HEK293 (cell line): ENCODE results near the gene PPY.
A peak's percentile ranks its signal among the peaks of the same experiment; 100 is the strongest.

Experiments used
- GLI2 ChIP-seq: fragments of 450-650 bp; formaldehyde crosslinking; IDR thresholded peaks from 2 replicates; pipeline ENCODE4; 2017; ENCODE audit warnings: missing biosample characterization, missing genetic modification characterization, low read depth, borderline replicate concordance
- GLI4 ChIP-seq: fragments of 450-650 bp; formaldehyde crosslinking; IDR thresholded peaks from 2 replicates; pipeline ENCODE4 v1.5.1; 2016; ENCODE audit warnings: missing biosample characterization, missing genetic modification characterization
- GLIS2 ChIP-seq: fragments of 450-650 bp; formaldehyde crosslinking; IDR thresholded peaks from 2 replicates; pipeline ENCODE4 v1.5.1; 2016; ENCODE audit warnings: missing biosample characterization, missing genetic modification characterization
- KLF1 ChIP-seq: fragments of 450-650 bp; formaldehyde crosslinking; IDR thresholded peaks from 2 replicates; pipeline ENCODE4 v1.5.1; 2016; ENCODE audit warnings: missing biosample characterization, missing genetic modification characterization
- KLF9 ChIP-seq: fragments of 450-650 bp; formaldehyde crosslinking; IDR thresholded peaks from 2 replicates; pipeline ENCODE4 v1.5.1; 2016; ENCODE audit warnings: missing biosample characterization, missing genetic modification characterization, low read depth
- PATZ1 ChIP-seq: fragments of 450-650 bp; formaldehyde crosslinking; IDR thresholded peaks from 2 replicates; pipeline ENCODE4 v1.5.1; 2016; ENCODE audit warnings: missing biosample characterization, missing genetic modification characterization
- REPIN1 ChIP-seq: fragments of 450-650 bp; formaldehyde crosslinking; IDR thresholded peaks from 2 replicates; pipeline ENCODE4 v1.5.1; 2017; ENCODE audit warnings: missing biosample characterization, missing genetic modification characterization, low read depth
- SP2 ChIP-seq: fragments of 450-650 bp; formaldehyde crosslinking; IDR thresholded peaks from 2 replicates; pipeline ENCODE4 v1.5.1; 2016; ENCODE audit warnings: missing biosample characterization, missing genetic modification characterization
- ZBTB1 ChIP-seq: fragments of 450-650 bp; formaldehyde crosslinking; IDR thresholded peaks from 2 replicates; pipeline ENCODE4 v1.5.1; 2016; ENCODE audit warnings: missing biosample characterization, missing genetic modification characterization
- ZBTB10 ChIP-seq: fragments of 450-650 bp; formaldehyde crosslinking; IDR thresholded peaks from 2 replicates; pipeline ENCODE4 v1.5.1; 2016; ENCODE audit warnings: missing biosample characterization, missing genetic modification characterization
- ZBTB17 ChIP-seq: fragments of 450-650 bp; formaldehyde crosslinking; IDR thresholded peaks from 2 replicates; pipeline ENCODE4 v1.5.1; 2016; ENCODE audit warnings: missing biosample characterization, missing genetic modification characterization
- ZBTB20 ChIP-seq: fragments of 450-650 bp; formaldehyde crosslinking; IDR thresholded peaks from 2 replicates; pipeline ENCODE4 v1.5.1; 2016; ENCODE audit warnings: missing biosample characterization, missing genetic modification characterization
- ZBTB26 ChIP-seq: fragments of 450-650 bp; formaldehyde crosslinking; optimal IDR thresholded peaks from 2 replicates; pipeline ENCODE3; 2016; ENCODE audit warnings: missing biosample characterization, mild to moderate bottlenecking, missing genetic modification characterization
- ZBTB44 ChIP-seq: fragments of 450-650 bp; IDR thresholded peaks from 2 replicates; pipeline ENCODE4 v1.5.1; 2018; ENCODE audit warnings: missing biosample characterization, mild to moderate bottlenecking, missing genetic modification characterization
- ZFP69B ChIP-seq: fragments of 450-650 bp; formaldehyde crosslinking; IDR thresholded peaks from 2 replicates; pipeline ENCODE4 v1.5.1; 2016; ENCODE audit warnings: missing biosample characterization, missing genetic modification characterization
- ZNF112 ChIP-seq: fragments of 450-650 bp; formaldehyde crosslinking; IDR thresholded peaks from 2 replicates; pipeline ENCODE4 v1.5.0; 2017; ENCODE audit warnings: missing biosample characterization, missing genetic modification characterization
- ZNF140 ChIP-seq: fragments of 450-650 bp; formaldehyde crosslinking; IDR thresholded peaks from 2 replicates; pipeline ENCODE4 v1.5.1; 2016; ENCODE audit warnings: missing biosample characterization, missing genetic modification characterization
- ZNF169 ChIP-seq: fragments of 450-650 bp; formaldehyde crosslinking; IDR thresholded peaks from 2 replicates; pipeline ENCODE4 v1.5.1; 2016; ENCODE audit warnings: missing biosample characterization, missing genetic modification characterization
- ZNF214 ChIP-seq: fragments of 450-650 bp; formaldehyde crosslinking; IDR thresholded peaks from 2 replicates; pipeline ENCODE4 v1.5.1; 2017; ENCODE audit warnings: missing biosample characterization, mild to moderate bottlenecking, missing genetic modification characterization, borderline replicate concordance
- ZNF350 ChIP-seq: fragments of 450-650 bp; formaldehyde crosslinking; IDR thresholded peaks from 2 replicates; pipeline ENCODE4 v1.5.0; 2017; ENCODE audit warnings: missing biosample characterization, mild to moderate bottlenecking, missing genetic modification characterization
- ZNF433 ChIP-seq: fragments of 450-650 bp; formaldehyde crosslinking; IDR thresholded peaks from 2 replicates; pipeline ENCODE4 v1.5.1; 2016; ENCODE audit warnings: missing biosample characterization, missing genetic modification characterization, low read depth
- ZNF544 ChIP-seq: fragments of 450-650 bp; formaldehyde crosslinking; IDR thresholded peaks from 2 replicates; pipeline ENCODE4 v1.5.0; 2017; ENCODE audit warnings: missing biosample characterization, missing genetic modification characterization
- ZNF626 ChIP-seq: fragments of 450-650 bp; sonication (Bioruptor Pico); formaldehyde crosslinking; IDR thresholded peaks from 2 replicates; pipeline ENCODE4 v1.5.1; 2018; ENCODE audit warnings: missing biosample characterization, missing genetic modification characterization, inconsistent platforms
- ZNF660 ChIP-seq: fragments of 450-650 bp; IDR thresholded peaks from 2 replicates; pipeline ENCODE4 v1.5.1; 2018; ENCODE audit warnings: missing biosample characterization, mild to moderate bottlenecking, missing genetic modification characterization
- ZNF791 ChIP-seq: fragments of 450-650 bp; formaldehyde crosslinking; IDR thresholded peaks from 2 replicates; pipeline ENCODE4 v1.5.1; 2016; ENCODE audit warnings: missing biosample characterization, missing genetic modification characterization
- ZNF792 ChIP-seq: fragments of 450-650 bp; formaldehyde crosslinking; IDR thresholded peaks from 2 replicates; pipeline ENCODE4 v1.5.1; 2016; ENCODE audit warnings: missing biosample characterization, missing genetic modification characterization
- ZNF830 ChIP-seq: fragments of 450-650 bp; IDR thresholded peaks from 2 replicates; pipeline ENCODE4 v1.5.0; 2018; ENCODE audit warnings: missing biosample characterization, missing genetic modification characterization, low read depth, mild to moderate bottlenecking, moderate library complexity
- TF ChIP-seq, protein P1 (sequence below): fragments of 450-650 bp; formaldehyde crosslinking; IDR thresholded peaks from 2 replicates; pipeline ENCODE4 v1.5.1; 2016; ENCODE audit warnings: missing biosample characterization, missing genetic modification characterization, borderline replicate concordance

The PPY gene

GRCh38 chr17:43906951-43907424 is 35.3 kb downstream of the PPY start (continued):
- TF ChIP-seq ZBTB10 (peak; percentile 85), REPIN1 (tag by site-specific recombination) (no peak), ZNF626 (no peak), ZNF169 (tag by site-specific recombination) (no peak), ZBTB17 (no peak), GLIS2 (peak; percentile 42), ZBTB26 (tag by site-specific recombination) (peak; percentile 31), ZNF660 (tag by site-specific recombination) (no peak), ZNF433 (tag by site-specific recombination) (no peak), ZBTB1 (no peak), ZBTB44 (tag by site-specific recombination) (no peak), GLI2 (tag by site-specific recombination) (no peak), KLF1 (tag by site-specific recombination) (no peak), ZFP69B (tag by site-specific recombination) (no peak), ZNF350 (no peak), ZNF792 (no peak), PATZ1 (tag by site-specific recombination) (peak; percentile 93), GLI4 (no peak), ZNF140 (tag by site-specific recombination) (no peak), ZBTB20 (tag by site-specific recombination) (peak; percentile 95), ZNF830 (tag by site-specific recombination) (no peak), ZNF791 (tag by site-specific recombination) (no peak), ZNF112 (tag by site-specific recombination) (no peak), KLF9 (tag by site-specific recombination) (no peak), ZNF214 (tag by site-specific recombination) (no peak), SP2 (no peak), ZNF544 (tag by site-specific recombination) (no peak)
- TF ChIP-seq, protein P1, sequence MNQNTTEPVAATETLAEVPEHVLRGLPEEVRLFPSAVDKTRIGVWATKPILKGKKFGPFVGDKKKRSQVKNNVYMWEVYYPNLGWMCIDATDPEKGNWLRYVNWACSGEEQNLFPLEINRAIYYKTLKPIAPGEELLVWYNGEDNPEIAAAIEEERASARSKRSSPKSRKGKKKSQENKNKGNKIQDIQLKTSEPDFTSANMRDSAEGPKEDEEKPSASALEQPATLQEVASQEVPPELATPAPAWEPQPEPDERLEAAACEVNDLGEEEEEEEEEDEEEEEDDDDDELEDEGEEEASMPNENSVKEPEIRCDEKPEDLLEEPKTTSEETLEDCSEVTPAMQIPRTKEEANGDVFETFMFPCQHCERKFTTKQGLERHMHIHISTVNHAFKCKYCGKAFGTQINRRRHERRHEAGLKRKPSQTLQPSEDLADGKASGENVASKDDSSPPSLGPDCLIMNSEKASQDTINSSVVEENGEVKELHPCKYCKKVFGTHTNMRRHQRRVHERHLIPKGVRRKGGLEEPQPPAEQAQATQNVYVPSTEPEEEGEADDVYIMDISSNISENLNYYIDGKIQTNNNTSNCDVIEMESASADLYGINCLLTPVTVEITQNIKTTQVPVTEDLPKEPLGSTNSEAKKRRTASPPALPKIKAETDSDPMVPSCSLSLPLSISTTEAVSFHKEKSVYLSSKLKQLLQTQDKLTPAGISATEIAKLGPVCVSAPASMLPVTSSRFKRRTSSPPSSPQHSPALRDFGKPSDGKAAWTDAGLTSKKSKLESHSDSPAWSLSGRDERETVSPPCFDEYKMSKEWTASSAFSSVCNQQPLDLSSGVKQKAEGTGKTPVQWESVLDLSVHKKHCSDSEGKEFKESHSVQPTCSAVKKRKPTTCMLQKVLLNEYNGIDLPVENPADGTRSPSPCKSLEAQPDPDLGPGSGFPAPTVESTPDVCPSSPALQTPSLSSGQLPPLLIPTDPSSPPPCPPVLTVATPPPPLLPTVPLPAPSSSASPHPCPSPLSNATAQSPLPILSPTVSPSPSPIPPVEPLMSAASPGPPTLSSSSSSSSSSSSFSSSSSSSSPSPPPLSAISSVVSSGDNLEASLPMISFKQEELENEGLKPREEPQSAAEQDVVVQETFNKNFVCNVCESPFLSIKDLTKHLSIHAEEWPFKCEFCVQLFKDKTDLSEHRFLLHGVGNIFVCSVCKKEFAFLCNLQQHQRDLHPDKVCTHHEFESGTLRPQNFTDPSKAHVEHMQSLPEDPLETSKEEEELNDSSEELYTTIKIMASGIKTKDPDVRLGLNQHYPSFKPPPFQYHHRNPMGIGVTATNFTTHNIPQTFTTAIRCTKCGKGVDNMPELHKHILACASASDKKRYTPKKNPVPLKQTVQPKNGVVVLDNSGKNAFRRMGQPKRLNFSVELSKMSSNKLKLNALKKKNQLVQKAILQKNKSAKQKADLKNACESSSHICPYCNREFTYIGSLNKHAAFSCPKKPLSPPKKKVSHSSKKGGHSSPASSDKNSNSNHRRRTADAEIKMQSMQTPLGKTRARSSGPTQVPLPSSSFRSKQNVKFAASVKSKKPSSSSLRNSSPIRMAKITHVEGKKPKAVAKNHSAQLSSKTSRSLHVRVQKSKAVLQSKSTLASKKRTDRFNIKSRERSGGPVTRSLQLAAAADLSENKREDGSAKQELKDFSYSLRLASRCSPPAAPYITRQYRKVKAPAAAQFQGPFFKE: no peak
